H1 (cell line): Measurements from ENCODE around the gene PRODH. TPM values are rescaled to one million over a fixed set of nuclear protein-coding genes. Genes with fewer than 3 reads are reported as not detected.

Experiments used
- CTCF ChIA-PET: fragments of 300-600 bp; sonication (Branson Sonifier 250); formaldehyde crosslinking; loops from one replicate; lab custom pipeline; 2021; ENCODE audit not compliant: partially characterized antibody; lab: Charles Lee
- POLR2A ChIA-PET: fragments of 300-600 bp; sonication (Branson Sonifier 250); formaldehyde crosslinking; loops from one replicate; lab custom pipeline; 2021; ENCODE audit warnings: inconsistent platforms; ENCODE audit not compliant: partially characterized antibody; lab: Charles Lee
- DNase-seq, 2 experiments: peaks; one replicate each; pipeline versions ENCODE4 v3.0.0 to v3.0.0-alpha.2; 2010 to 2022; ENCODE audit warnings: low spot score in 2 of 2, low read depth in 1 of 2, mixed read lengths in 1 of 2
- FAIRE-seq: peaks from 2 replicates; lab custom pipeline; 2011; peaks lifted over from hg19 to GRCh38; lab: Jason Lieb, UNC
- H2AFZ ChIP-seq: 2 replicates; pipeline ENCODE4 v1.8.1; 2012; ENCODE audit warnings: low read length, inconsistent platforms
- H2AK5ac ChIP-seq: 2 replicates; pipeline ENCODE4 v1.6.1; 2013; ENCODE audit warnings: low read depth, low read length
- H2BK120ac ChIP-seq: replicated peaks from 2 replicates; pipeline ENCODE3; 2013; ENCODE audit warnings: low read depth, low read length, inconsistent platforms
- H2BK12ac ChIP-seq: 2 replicates; pipeline ENCODE4 v1.6.1; 2013; ENCODE audit warnings: low read depth, low read length
- H2BK15ac ChIP-seq: 2 replicates; pipeline ENCODE4 v1.6.1; 2013; ENCODE audit warnings: low read length
- H2BK20ac ChIP-seq: 2 replicates; pipeline ENCODE4 v1.6.1; 2013; ENCODE audit warnings: low read length
- H2BK5ac ChIP-seq: 2 replicates; pipeline ENCODE4 v1.6.1; 2013; ENCODE audit warnings: low read depth, low read length
- H3K14ac ChIP-seq: 2 replicates; pipeline ENCODE4 v1.6.1; 2013; ENCODE audit warnings: inconsistent platforms; ENCODE audit not compliant: insufficient read length
- H3K18ac ChIP-seq: 2 replicates; pipeline ENCODE4 v1.6.1; 2013; ENCODE audit warnings: low read length; ENCODE audit errors: extremely low read depth
- H3K23ac ChIP-seq: 2 replicates; pipeline ENCODE4 v1.6.1; 2013; ENCODE audit warnings: inconsistent platforms; ENCODE audit not compliant: insufficient read length
- H3K23me2 ChIP-seq: 2 replicates; pipeline ENCODE4 v1.6.1; 2013; ENCODE audit warnings: low read depth, low read length
- H3K27ac ChIP-seq: 2 replicates; pipeline ENCODE4 v1.6.1; 2011; ENCODE audit warnings: low read depth, low read length, inconsistent platforms
- H3K27me3 ChIP-seq, 4 experiments: replicated peaks in 1 of 4; 1 replicate in 1 of 4; 2 replicates in 3 of 4; pipeline versions ENCODE4 v1.6.1 to v1.8.1; 2011 to 2013; ENCODE audit warnings: low read length in 3 of 4, mild to moderate bottlenecking in 3 of 4, inconsistent platforms in 2 of 4, mixed read lengths in 2 of 4, moderate library complexity in 1 of 4; ENCODE audit not compliant: control insufficient read depth in 3 of 4, insufficient read depth in 3 of 4; ENCODE audit errors: extremely low read depth in 1 of 4
- H3K36me3 ChIP-seq, 4 experiments: 2 replicates each; pipeline versions ENCODE4 v1.6.1 to v1.8.1; 2011 to 2013; ENCODE audit warnings: mild to moderate bottlenecking in 4 of 4, low read length in 3 of 4, moderate library complexity in 2 of 4, control low read depth in 1 of 4, inconsistent platforms in 1 of 4; ENCODE audit not compliant: insufficient read depth in 4 of 4, control insufficient read depth in 2 of 4
- H3K4ac ChIP-seq: replicated peaks from 2 replicates; pipeline ENCODE3; 2013; ENCODE audit warnings: low read length, low read depth, mixed read lengths, inconsistent platforms; ENCODE audit not compliant: insufficient read length
- H3K4me1 ChIP-seq, 4 experiments: replicated peaks in 1 of 4; 1 replicate in 1 of 4; 2 replicates in 3 of 4; pipeline versions ENCODE4 v1.6.1 to v1.8.1; 2011 to 2013; ENCODE audit warnings: low read length in 3 of 4, inconsistent platforms in 2 of 4, mixed read lengths in 1 of 4; ENCODE audit not compliant: insufficient read depth in 4 of 4, control insufficient read depth in 3 of 4
- H3K4me2 ChIP-seq, 2 experiments: 2 replicates each; pipeline versions ENCODE4 v1.6.1 to v1.8.1; 2011 to 2013; ENCODE audit warnings: low read depth in 2 of 2, low read length in 2 of 2, control low read depth in 1 of 2, inconsistent platforms in 1 of 2, mild to moderate bottlenecking in 1 of 2; ENCODE audit not compliant: insufficient read depth in 1 of 2
- H3K4me3 ChIP-seq, 4 experiments: fragments of 200-600, 300-600 bp in 1 of 4; sonication (generic), shearing (Covaris generic), sonication (Bioruptor Twin) in 1 of 4; 2 replicates each; pipeline versions ENCODE4 v1.5.1 to v1.8.1; 2011 to 2016; ENCODE audit warnings: low read length in 4 of 4, low read depth in 3 of 4, control low read depth in 2 of 4, inconsistent platforms in 2 of 4, mild to moderate bottlenecking in 2 of 4, mixed read lengths in 1 of 4, moderate library complexity in 1 of 4; ENCODE audit not compliant: insufficient read depth in 2 of 4; ENCODE audit errors: extremely low read depth in 1 of 4
- H3K56ac ChIP-seq: replicated peaks from 2 replicates; pipeline ENCODE3; 2013; ENCODE audit warnings: low read depth, mild to moderate bottlenecking, mixed read lengths, low read length, inconsistent platforms; ENCODE audit not compliant: insufficient read length
- H3K79me1 ChIP-seq: 2 replicates; pipeline ENCODE4 v1.6.1; 2013; ENCODE audit warnings: low read depth, low read length, control low read depth
- H3K79me2 ChIP-seq, 2 experiments: 2 replicates each; pipeline versions ENCODE4 v1.6.1 to v1.8.1; 2012 to 2013; ENCODE audit warnings: low read length in 2 of 2, mild to moderate bottlenecking in 2 of 2, inconsistent platforms in 1 of 2; ENCODE audit not compliant: insufficient read depth in 2 of 2, control insufficient read depth in 1 of 2
- H3K9ac ChIP-seq, 4 experiments: replicated peaks in 1 of 4; 1 replicate in 1 of 4; 2 replicates in 3 of 4; pipeline versions ENCODE4 v1.6.1 to v1.8.1; 2011 to 2013; ENCODE audit warnings: low read depth in 3 of 4, low read length in 3 of 4, control low read depth in 2 of 4, mild to moderate bottlenecking in 2 of 4, moderate library complexity in 2 of 4, inconsistent platforms in 1 of 4; ENCODE audit errors: extremely low read depth in 1 of 4
- H3K9me3 ChIP-seq, 2 experiments: 2 replicates each; pipeline versions ENCODE4 v1.6.1 to v1.8.1; 2012 to 2013; ENCODE audit warnings: mild to moderate bottlenecking in 2 of 2, moderate library complexity in 2 of 2, control low read depth in 1 of 2, inconsistent platforms in 1 of 2, low read depth in 1 of 2, low read length in 1 of 2, mixed read lengths in 1 of 2; ENCODE audit not compliant: insufficient read depth in 2 of 2
- H4K20me1 ChIP-seq, 2 experiments: replicated peaks in 1 of 2; 2 replicates each; pipeline versions ENCODE3 to v1.8.1; 2011 to 2013; ENCODE audit warnings: inconsistent platforms in 2 of 2, low read length in 2 of 2, mild to moderate bottlenecking in 1 of 2; ENCODE audit not compliant: insufficient read depth in 2 of 2, control insufficient read depth in 1 of 2
- H4K5ac ChIP-seq: 2 replicates; pipeline ENCODE4 v1.6.1; 2013; ENCODE audit warnings: low read length, low read depth, mixed read lengths, inconsistent platforms; ENCODE audit not compliant: insufficient read length
- H4K8ac ChIP-seq: 2 replicates; pipeline ENCODE4 v1.8.0; 2013; ENCODE audit warnings: mild to moderate bottlenecking, moderate library complexity, low read length, inconsistent platforms; ENCODE audit not compliant: insufficient read depth; ENCODE audit errors: extremely low read depth
- H4K91ac ChIP-seq: replicated peaks from 2 replicates; pipeline ENCODE3; 2013; ENCODE audit warnings: low read length, mixed read lengths, inconsistent platforms; ENCODE audit not compliant: insufficient read length
- ATF2 ChIP-seq: IDR thresholded peaks from 2 replicates; pipeline ENCODE4 v1.6.1; 2012; ENCODE audit warnings: low read length, inconsistent platforms
- CHD2 ChIP-seq: IDR thresholded peaks from 2 replicates; pipeline ENCODE4 v1.6.1; 2012; ENCODE audit warnings: low read length, improper control_type of control experiment
- E2F6 ChIP-seq: IDR thresholded peaks from 2 replicates; pipeline ENCODE4 v1.6.1; 2012; ENCODE audit warnings: inconsistent platforms
- EZH2 ChIP-seq: fragments of 200-600 bp; sonication (generic); IDR thresholded peaks from 2 replicates; pipeline ENCODE4 v1.7.1; 2012; ENCODE audit warnings: low read depth, mild to moderate bottlenecking, moderate library complexity, low read length, inconsistent platforms; ENCODE audit not compliant: severe bottlenecking
- GTF2F1 ChIP-seq: IDR thresholded peaks from 2 replicates; pipeline ENCODE4 v1.6.1; 2012; ENCODE audit warnings: low read depth, low read length, improper control_type of control experiment, borderline replicate concordance
- JUND ChIP-seq: IDR thresholded peaks from 2 replicates; pipeline ENCODE4 v1.6.1; 2011; ENCODE audit warnings: mild to moderate bottlenecking, improper control_type of control experiment, low read length
- MAX ChIP-seq: IDR thresholded peaks from 2 replicates; pipeline ENCODE4 v1.6.1; 2012; ENCODE audit warnings: inconsistent platforms
- POLR2AphosphoS5 ChIP-seq: IDR thresholded peaks from 2 replicates; pipeline ENCODE4 v1.6.1; 2011; ENCODE audit warnings: low read depth, low read length
- RXRA ChIP-seq: IDR thresholded peaks from 2 replicates; pipeline ENCODE4 v1.6.1; 2011; ENCODE audit warnings: low read depth, mild to moderate bottlenecking, low read length, moderate library complexity; ENCODE audit not compliant: insufficient read depth
- SIN3A ChIP-seq, 2 experiments: IDR thresholded peaks in 1 of 2; conservative IDR thresholded peaks in 1 of 2; 2 replicates each; pipeline ENCODE4 v1.6.1; 2011 to 2012; ENCODE audit warnings: low read length in 2 of 2, improper control_type of control experiment in 1 of 2, low read depth in 1 of 2, mild to moderate bottlenecking in 1 of 2
- SRF ChIP-seq: IDR thresholded peaks from 2 replicates; pipeline ENCODE4 v1.6.1; 2011; ENCODE audit warnings: mild to moderate bottlenecking, low read depth, low read length, moderate library complexity
- SUZ12 ChIP-seq: fragments of 200-600 bp; sonication (generic); IDR thresholded peaks from 2 replicates; pipeline ENCODE4 v1.6.1; 2012; ENCODE audit warnings: mild to moderate bottlenecking, inconsistent platforms, low read length, moderate library complexity, mixed read lengths
- WGBS, 2 experiments: shearing (Covaris generic) in 1 of 2; methylation state at CpG; one replicate each; pipeline versions ENCODE4 v1.1.6 to v1.1.7; 2013 to 2015; ENCODE audit warnings: low lambda C conversion rate in 2 of 2, mixed read lengths in 2 of 2, inconsistent platforms in 1 of 2, low coverage in 1 of 2, missing lambda C conversion rate in 1 of 2; ENCODE audit not compliant: insufficient replicate concordance in 2 of 2, insufficient coverage in 1 of 2, insufficient read length in 1 of 2; ENCODE audit errors: extremely low coverage in 1 of 2, missing lambda C conversion rate in 1 of 2; 5-methylcytosine and 5-hydroxymethylcytosine counted together
- polyA plus RNA-seq, 7 experiments: library from polyadenylated mRNA; depleted of rRNA in 3 of 7; stranded (reverse) in 5 of 7; unstranded in 2 of 7; fragments of >200 nt in 5 of 7; fragments of 200-250 nt in 2 of 7; gene quantifications; 1 replicate in 5 of 7; 2 replicates in 1 of 7; 4 replicates in 1 of 7; pipeline versions ENCODE4 v1.2.1 to v1.2.3, GENCODE V29; 2011 to 2013; ENCODE audit warnings: missing spikeins in 2 of 7, mixed read lengths in 2 of 7
- total RNA-seq: library from RNA; stranded (reverse); fragmentation: NEBNext Ultra II Directional; extraction: Animal tissue kit (Norgen Biotek cat#: 25700); gene quantifications from 2 replicates; pipeline ENCODE4 v1.2.1, GENCODE V29; 2021

PRODH gene
- total and polyA plus RNA-seq, 2 of the 8 experiments (the other 6 are each of a cell fraction or from before 2014, with no cell fraction given): 27.6 to 45.6 TPM

GRCh38 chr22:18888115-18888514, 48.0 kb downstream of the PRODH start:
- Histone ChIP-seq H2BK15ac (no peak overlapping the region), H3K23ac (no peak overlapping the region), H2AK5ac (no peak overlapping the region), H3K56ac (no peak overlapping the region), H2AFZ (no peak overlapping the region), H3K4me3 (no peak overlapping the region), H4K5ac (no peak overlapping the region), H3K18ac (no peak overlapping the region), H3K4me2 (no peak overlapping the region), H4K20me1 (no peaks in the 10 kb centered on the region), H3K4ac (no peak overlapping the region), H3K79me2 (no peaks in the 10 kb centered on the region), H4K91ac (no peak overlapping the region), H2BK12ac (no peak overlapping the region), H3K4me1 (no peaks in the 10 kb centered on the region), H3K14ac (no peak overlapping the region), H3K27ac (no peak overlapping the region), H3K9me3 (peaks cover 0 to 3% of the 10 kb centered on the region in 2 experiments; a peak in 1 of 4 replicates), H2BK20ac (no peak overlapping the region), H2BK5ac (no peak overlapping the region), H4K8ac (no peak overlapping the region), H3K36me3 (no peaks in the 10 kb centered on the region), H2BK120ac (no peak overlapping the region), H3K27me3 (no peaks in the 10 kb centered on the region), H3K23me2 (no peaks in the 10 kb centered on the region), H3K79me1 (no peaks in the 10 kb centered on the region), H3K9ac (no peak overlapping the region)
- ChIA-PET CTCF (no interaction called here), POLR2A (no interaction called here)
- 100% methylated on average over 1 of the region's 8 CpGs; no CpG with 5 or more reads in 1 of the 2 experiments for WGBS, 2 experiments
- DNase-seq (no peak), FAIRE-seq (no peak)
- TF ChIP-seq POLR2AphosphoS5 (no peak), CHD2 (no peak), SIN3A (conservative IDR thresholded peaks at IDR 0.05 in 1 of 2, IDR thresholded peaks at IDR 0.05 in 1 of 2; ENCODE audit: low read depth in 1 of 2, low read length in 2 of 2) (no peak), E2F6 (no peak), EZH2 (no peak), MAX (no peak), JUND (no peak), SRF (no peak), GTF2F1 (no peak), RXRA (no peak), SUZ12 (no peak), ATF2 (no peak)
